KOPT-K1 (cell line): ENCODE measurements around the gene IL17REL.

Experiments
- H3K27ac ChIP-seq: fragments of 200-600 bp; sonication (generic); 2 replicates; pipeline ENCODE4 v1.5.1; 2016; ENCODE audit warnings: antibody characterized with exemption, mild to moderate bottlenecking, low read depth, low read length; ENCODE audit not compliant: poor library complexity, severe bottlenecking
- H3K36me3 ChIP-seq: fragments of 200-600 bp; sonication (generic); 2 replicates; pipeline ENCODE4 v1.5.1; 2017; ENCODE audit warnings: antibody characterized with exemption, mild to moderate bottlenecking, low read length, moderate library complexity; ENCODE audit not compliant: insufficient read depth
- H3K9me3 ChIP-seq: fragments of 200-600 bp; sonication (generic); 2 replicates; pipeline ENCODE4 v1.5.1; 2017; ENCODE audit warnings: antibody characterized with exemption, low read length, mild to moderate bottlenecking; ENCODE audit not compliant: insufficient read depth, poor library complexity, severe bottlenecking

IL17REL gene

DNA sequence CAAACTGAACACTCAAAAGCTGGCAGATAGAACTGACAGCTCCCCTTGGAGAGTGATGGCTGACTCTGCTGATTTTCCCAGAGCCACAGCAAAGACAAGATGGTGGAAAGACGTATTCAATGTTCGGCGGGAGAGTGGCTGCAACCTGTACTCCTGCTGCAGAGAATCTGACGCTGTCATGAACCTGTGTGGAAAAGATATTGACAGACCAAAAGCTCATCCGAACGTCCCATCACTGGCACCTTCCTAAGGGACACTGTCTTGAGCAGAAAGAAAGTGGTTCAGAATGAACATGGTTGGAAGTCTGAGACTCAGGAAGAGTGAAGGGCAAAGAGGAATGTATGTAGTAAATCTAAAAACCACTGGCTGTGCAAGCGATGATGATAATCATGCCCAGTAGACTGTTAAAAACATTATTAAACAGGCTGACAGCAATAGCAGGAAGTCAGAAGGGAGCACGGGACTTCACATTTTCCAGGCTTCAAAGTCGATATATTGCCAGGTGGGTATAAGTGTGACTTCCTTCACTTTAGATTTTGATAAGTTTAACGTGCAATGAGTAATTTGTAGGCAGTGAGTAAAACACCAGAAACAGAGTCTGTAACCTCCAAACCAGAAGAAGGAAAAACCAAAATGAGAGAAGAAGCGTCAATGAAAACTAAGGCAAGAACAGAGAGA lies 6.2 kb upstream of the IL17REL start:
- Histone ChIP-seq H3K27ac (no peak overlapping the region), H3K9me3 (no peaks in the 10 kb centered on the region), H3K36me3 (no peaks in the 10 kb centered on the region)

GRCh38 chr22:50017701-50018224 lies 5.2 kb upstream of the IL17REL start:
- Histone ChIP-seq H3K9me3 (no peaks in the 10 kb centered on the region), H3K36me3 (no peaks in the 10 kb centered on the region), H3K27ac (no peak overlapping the region)

- Histone ChIP-seq H3K36me3 (no peaks in the 10 kb centered on the region), H3K27ac (no peak overlapping the region), H3K9me3 (no peaks in the 10 kb centered on the region)
These were observed 4.6 kb upstream of the IL17REL start for GRCh38 chr22:50016988-50017700.

- no peak overlapping the region for H3K27ac ChIP-seq
These were observed 3.9 kb upstream of the IL17REL start for GRCh38 chr22:50016308-50016987.

GRCh38 chr22:50015451-50016307 lies 3.1 kb upstream of the IL17REL start:
- Histone ChIP-seq H3K27ac (no peak overlapping the region), H3K9me3 (no peaks in the 10 kb centered on the region), H3K36me3 (no peaks in the 10 kb centered on the region)

More at GRCh38 chr22:50016308-50016987, 3.9 kb upstream of the IL17REL start:
- H3K36me3 ChIP-seq, result no peaks in the 10 kb centered on the region
- H3K9me3 ChIP-seq, result no peaks in the 10 kb centered on the region

GRCh38 chr22:50014655-50015401 lies 2.3 kb upstream of the IL17REL start:
- Histone ChIP-seq H3K9me3 (no peaks in the 10 kb centered on the region), H3K27ac (no peak overlapping the region), H3K36me3 (no peaks in the 10 kb centered on the region)

DNA sequence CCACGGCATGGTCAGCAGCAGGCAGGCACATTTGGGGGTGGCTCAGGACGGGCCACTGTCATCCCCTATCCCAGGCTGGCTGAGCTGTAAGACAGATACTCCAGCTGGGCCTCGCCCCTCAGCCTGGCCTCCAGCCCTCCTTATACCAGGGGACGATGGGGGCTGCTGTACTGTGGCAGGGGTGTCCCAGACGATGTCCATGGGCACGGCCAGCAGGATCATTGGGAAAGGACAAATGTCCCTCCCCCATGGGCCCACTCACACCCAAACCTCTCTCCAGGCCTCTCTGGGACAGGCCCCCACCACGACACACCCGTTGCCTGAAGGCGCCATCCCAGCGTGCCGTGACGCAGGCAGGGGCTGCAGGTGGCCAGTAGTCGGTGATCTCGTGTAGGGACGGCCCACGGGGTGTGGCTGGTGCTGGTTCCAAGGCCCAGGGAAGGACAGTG lies 1.5 kb upstream of the IL17REL start:
- Histone ChIP-seq H3K9me3 (no peaks in the 10 kb centered on the region), H3K27ac (no peak overlapping the region)

GRCh38 chr22:50011447-50012210 lies 936 bp downstream of the IL17REL start:
- H3K9me3 ChIP-seq, result no peaks in the 10 kb centered on the region
- no peak overlapping the region for H3K27ac ChIP-seq
- H3K36me3 ChIP-seq, result no peaks in the 10 kb centered on the region

More for the DNA sequence above, 1.5 kb upstream of the IL17REL start:
- H3K36me3 ChIP-seq, result no peaks in the 10 kb centered on the region

DNA sequence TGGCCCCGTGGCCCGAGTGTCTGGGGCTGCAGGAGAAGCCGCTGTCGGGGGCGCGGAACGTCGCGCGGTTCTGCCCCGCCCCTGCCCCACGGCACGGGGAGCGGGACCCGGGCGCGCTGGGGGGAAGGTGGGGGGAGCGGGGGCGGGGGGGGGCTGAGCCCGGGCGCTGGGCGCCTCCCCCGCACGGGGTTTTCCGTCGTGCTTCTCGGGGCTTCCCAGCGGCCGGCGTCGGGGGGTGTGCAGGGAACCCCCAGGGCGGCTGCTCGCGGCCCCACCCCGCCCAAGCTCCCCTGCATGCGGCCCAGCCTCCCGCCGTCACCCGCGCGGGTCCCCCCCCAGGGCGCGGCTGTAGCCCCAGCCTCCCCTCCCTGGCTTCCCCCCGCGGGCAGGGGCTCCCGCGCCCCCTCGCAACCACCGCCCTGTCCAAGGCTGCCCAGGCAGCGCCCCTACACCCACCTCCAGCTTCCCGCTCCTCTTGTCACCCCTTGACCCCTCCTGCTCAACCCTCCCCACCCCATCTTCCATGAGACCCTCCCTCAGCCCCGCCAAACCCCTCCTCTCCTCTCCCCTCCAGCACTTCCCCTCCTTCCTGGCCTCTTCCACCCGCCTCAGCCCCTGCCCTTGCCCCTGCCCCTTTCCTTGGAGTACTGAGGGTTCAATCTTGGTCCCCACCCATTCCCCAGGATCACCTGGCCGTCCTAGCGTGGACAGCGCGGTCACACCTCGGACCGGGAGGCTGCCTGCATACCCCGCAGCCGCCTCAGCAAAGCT lies 1.7 kb downstream of the IL17REL start:
- no peaks in the 10 kb centered on the region for H3K36me3 ChIP-seq
- no peaks in the 10 kb centered on the region for H3K9me3 ChIP-seq
- no peak overlapping the region for H3K27ac ChIP-seq

DNA sequence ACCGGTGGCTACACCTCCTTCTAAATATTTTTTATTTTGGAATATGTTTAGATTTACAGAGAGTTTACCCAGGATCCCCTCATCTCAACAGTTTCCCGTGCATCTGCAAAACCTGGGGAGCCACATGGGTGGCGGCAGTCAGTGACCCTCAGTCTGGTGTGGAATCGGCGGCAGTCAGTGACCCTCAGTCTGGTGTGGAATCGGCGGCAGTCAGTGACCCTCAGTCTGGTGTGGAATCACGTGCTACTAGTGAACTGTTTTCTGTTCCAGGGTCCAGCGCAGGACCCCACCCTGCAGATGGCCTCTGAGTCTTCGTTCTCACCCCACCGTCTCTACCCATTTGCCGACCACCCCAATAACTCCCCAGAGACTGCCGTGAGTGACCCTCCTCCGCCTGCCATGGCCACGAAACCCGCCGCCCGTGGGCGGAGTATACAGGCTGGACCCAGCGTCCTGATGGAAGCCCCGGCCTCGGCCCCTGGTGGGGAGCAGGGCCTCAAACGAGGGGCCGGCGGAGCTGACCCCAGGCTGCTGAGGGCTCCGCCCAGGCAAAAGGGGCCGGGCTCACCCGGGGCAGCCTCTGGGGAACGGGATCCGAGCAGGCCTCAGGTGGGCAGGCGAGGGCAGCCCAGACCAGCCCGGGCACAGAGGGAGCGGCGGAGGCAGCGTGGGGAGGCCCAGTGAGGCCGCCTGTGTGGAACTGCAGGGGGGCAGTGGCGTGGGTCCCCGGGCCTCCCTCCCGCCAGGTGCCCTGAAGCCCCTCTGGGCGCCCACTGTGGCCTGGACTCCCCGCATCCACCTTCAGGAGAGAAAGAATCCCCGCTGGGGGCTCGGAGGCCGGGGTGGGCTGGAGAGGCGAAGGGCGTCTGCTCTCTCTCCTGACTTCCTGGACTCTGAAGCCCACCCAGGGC lies 2.5 kb downstream of the IL17REL start:
- Histone ChIP-seq H3K36me3 (no peaks in the 10 kb centered on the region), H3K9me3 (no peaks in the 10 kb centered on the region), H3K27ac (no peak overlapping the region)

DNA sequence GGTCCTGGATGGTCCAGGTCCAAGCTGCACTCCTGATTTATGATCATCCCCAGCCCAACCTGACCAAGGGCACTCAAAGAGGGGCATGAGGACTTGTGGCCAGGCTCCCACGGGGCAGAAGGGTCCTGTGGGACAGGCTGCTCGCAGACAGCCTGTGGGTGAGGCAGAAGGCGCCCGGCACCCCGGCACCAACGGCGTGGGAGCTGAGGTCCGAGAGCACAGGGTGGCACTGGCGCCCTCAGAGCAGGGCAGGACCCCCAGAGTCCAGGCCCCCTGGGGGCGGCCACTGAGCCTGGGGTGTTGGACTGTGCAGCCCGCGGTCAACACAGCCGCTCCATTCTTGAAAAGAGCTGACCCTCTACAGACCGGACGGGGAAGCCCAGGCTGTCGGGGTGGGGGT lies 3.3 kb downstream of the IL17REL start:
- Histone ChIP-seq H3K36me3 (no peaks in the 10 kb centered on the region), H3K27ac (no peak overlapping the region), H3K9me3 (no peaks in the 10 kb centered on the region)
